AG04450 (cell line): ENCODE data around the gene FRMD3. TPM values are rescaled to one million over a fixed set of nuclear protein-coding genes. Genes with fewer than 3 reads are reported as not detected.

Experiments used
- CTCF ChIA-PET: fragments of 300-600, 350-600 bp; formaldehyde crosslinking; extraction: SDS; loops from one replicate; lab custom pipeline; 2022; ENCODE audit warnings: antibody characterized with exemption, inconsistent platforms; lab: Charles Lee
- POLR2A ChIA-PET: fragments of 350-600 bp; formaldehyde crosslinking; extraction: SDS; loops from one replicate; lab custom pipeline; 2021; ENCODE audit warnings: antibody characterized with exemption, inconsistent platforms; lab: Yijun Ruan, JAX
- DNase-seq: peaks from one replicate; pipeline ENCODE4 v3.0.0-alpha.2; 2011; ENCODE audit warnings: low read depth, low spot score
- H3K27ac ChIP-seq: one replicate; pipeline ENCODE4 v1.5.1; 2012; ENCODE audit warnings: low read depth, low read length, control low read depth
- H3K27me3 ChIP-seq: one replicate; pipeline ENCODE4 v1.6.0; 2012; ENCODE audit warnings: low read length; ENCODE audit not compliant: control insufficient read depth, insufficient read depth
- H3K4me3 ChIP-seq: 2 replicates; pipeline ENCODE4 v1.5.1; 2011; ENCODE audit warnings: mild to moderate bottlenecking, low read depth, low read length, control low read depth
- H3K9me3 ChIP-seq: 2 replicates; pipeline ENCODE4 v1.5.1; 2012; ENCODE audit warnings: low read length; ENCODE audit not compliant: control insufficient read depth, insufficient read depth
- polyA plus RNA-seq: library from polyadenylated mRNA; depleted of rRNA; stranded (reverse); fragments of >200 nt; gene quantifications from 2 replicates; pipeline ENCODE4 v1.2.3, GENCODE V29; 2011
- TF ChIP-seq, protein P1 (sequence below): IDR thresholded peaks from 2 replicates; pipeline ENCODE4 v1.5.1; 2011; ENCODE audit warnings: low read depth, low read length, control low read depth, inconsistent platforms

FRMD3 gene
- polyA plus RNA-seq, 1 experiment, result 0.10 TPM

DNA sequence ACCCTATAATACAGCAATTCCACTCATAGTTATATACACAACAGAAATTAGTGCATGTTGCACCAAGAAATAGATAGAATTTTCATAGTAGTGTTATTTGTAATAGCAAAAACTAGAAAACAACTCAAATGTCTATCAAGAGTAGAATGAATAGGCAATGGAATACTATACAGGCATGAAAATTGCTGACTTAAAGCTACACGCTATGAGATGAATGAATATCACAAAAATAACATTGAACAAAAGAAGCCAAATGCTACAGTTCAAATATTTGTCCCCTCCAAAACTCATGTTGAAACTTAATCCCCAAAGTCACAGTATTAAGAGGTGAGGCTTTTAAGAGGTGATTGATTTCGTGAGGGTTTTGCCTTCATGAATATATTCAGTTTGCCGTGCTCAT is 215.1 kb downstream of the FRMD3 start:
- H3K9me3 ChIP-seq, result no peaks in the 10 kb centered on the region
- no peak overlapping the region for H3K27ac ChIP-seq
- ChIA-PET POLR2A (no interaction called here), CTCF (no interaction called here)
- TF ChIP-seq, protein P1, sequence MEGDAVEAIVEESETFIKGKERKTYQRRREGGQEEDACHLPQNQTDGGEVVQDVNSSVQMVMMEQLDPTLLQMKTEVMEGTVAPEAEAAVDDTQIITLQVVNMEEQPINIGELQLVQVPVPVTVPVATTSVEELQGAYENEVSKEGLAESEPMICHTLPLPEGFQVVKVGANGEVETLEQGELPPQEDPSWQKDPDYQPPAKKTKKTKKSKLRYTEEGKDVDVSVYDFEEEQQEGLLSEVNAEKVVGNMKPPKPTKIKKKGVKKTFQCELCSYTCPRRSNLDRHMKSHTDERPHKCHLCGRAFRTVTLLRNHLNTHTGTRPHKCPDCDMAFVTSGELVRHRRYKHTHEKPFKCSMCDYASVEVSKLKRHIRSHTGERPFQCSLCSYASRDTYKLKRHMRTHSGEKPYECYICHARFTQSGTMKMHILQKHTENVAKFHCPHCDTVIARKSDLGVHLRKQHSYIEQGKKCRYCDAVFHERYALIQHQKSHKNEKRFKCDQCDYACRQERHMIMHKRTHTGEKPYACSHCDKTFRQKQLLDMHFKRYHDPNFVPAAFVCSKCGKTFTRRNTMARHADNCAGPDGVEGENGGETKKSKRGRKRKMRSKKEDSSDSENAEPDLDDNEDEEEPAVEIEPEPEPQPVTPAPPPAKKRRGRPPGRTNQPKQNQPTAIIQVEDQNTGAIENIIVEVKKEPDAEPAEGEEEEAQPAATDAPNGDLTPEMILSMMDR, result no peak
- no peak for DNase-seq
- H3K27me3 ChIP-seq, result no peaks in the 10 kb centered on the region
- no peak overlapping the region for H3K4me3 ChIP-seq

DNA sequence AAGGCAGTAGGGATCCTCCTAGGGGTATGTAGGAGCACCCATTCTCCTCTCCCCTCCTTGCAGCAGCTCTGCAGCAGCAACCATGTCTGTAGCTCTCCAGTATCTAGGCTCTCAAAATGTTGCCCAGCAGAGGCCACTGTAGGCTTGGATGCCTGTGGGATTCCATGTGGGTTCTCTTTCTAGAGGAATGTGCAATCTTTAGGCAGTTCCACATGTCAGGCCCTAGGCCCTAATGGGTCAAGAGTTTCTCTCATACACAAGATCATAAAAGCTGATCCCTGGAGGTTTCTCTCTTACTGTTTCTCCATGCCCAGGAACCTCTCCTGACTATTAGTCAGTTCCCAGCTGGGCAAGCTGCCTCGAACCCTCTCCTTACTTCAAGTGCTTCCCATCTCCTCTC is 215.8 kb downstream of the FRMD3 start:
- DNase-seq, result no peak
- CTCF ChIA-PET, result no interaction called here
- Histone ChIP-seq H3K9me3 (no peaks in the 10 kb centered on the region), H3K27ac (no peak overlapping the region), H3K4me3 (no peak overlapping the region), H3K27me3 (no peaks in the 10 kb centered on the region)
- TF ChIP-seq, protein P1, result no peak
- POLR2A ChIA-PET, result no interaction called here

DNA sequence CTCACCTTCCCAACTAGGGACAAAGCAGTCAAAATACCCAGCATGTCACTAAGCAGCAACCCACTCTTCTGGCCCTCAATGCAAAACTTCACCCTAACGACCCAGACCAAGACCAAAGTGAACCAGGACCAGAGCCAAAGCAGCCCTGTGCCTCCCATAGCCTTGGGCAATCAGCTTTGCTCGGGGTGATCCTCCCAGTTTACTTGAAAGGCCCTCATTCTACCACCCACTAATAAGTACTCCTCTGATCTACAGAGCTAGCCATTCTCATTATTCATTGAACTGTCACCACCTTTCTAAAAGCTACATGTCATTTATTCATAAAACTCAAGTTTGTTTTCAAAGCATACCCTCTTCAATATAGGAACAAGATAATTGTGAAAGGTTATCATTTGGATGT is 221.0 kb downstream of the FRMD3 start:
- TF ChIP-seq, protein P1, result no peak
- H3K9me3 ChIP-seq, result no peaks in the 10 kb centered on the region
- no peak overlapping the region for H3K27ac ChIP-seq
- H3K4me3 ChIP-seq, result no peak overlapping the region
- H3K27me3 ChIP-seq, result no peaks in the 10 kb centered on the region
- ChIA-PET POLR2A (no interaction called here), CTCF (interaction anchor here (0.7 kb wide), 1 partner anchor 98 kb away, joined by 4 read pairs; no protein-coding TSS in a partner anchor)
- no peak for DNase-seq

DNA sequence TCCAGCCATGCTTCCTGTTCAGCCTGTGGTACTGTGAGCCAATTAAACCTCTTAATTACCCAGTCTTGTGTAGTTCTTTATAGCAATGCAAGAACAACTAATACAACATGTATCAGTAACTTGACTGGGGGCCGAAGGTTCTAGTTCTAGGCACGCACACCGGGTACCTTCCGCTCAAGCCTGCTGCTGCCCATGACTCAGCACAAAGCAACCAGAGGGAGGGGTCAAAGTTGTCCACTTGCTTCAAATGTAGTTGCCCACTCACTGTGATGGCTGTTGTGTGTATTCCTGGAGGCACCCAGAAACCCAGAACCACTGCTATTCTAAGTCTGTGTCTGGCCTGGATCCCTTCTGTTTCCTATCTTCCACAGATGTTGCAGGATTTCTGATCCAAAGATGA is 222.6 kb downstream of the FRMD3 start:
- DNase-seq, result no peak
- ChIA-PET POLR2A (no interaction called here), CTCF (no interaction called here)
- Histone ChIP-seq H3K9me3 (no peaks in the 10 kb centered on the region), H3K27ac (no peak overlapping the region), H3K4me3 (no peak overlapping the region), H3K27me3 (no peaks in the 10 kb centered on the region)
- TF ChIP-seq, protein P1, result no peak

GRCh38 chr9:83313781-83314180 is 224.4 kb downstream of the FRMD3 start:
- TF ChIP-seq, protein P1, result no peak
- Histone ChIP-seq H3K27me3 (no peaks in the 10 kb centered on the region), H3K9me3 (no peaks in the 10 kb centered on the region), H3K4me3 (no peak overlapping the region), H3K27ac (no peak overlapping the region)
- DNase-seq, result no peak
- ChIA-PET CTCF (no interaction called here), POLR2A (no interaction called here)
